ENCODE measurements around the gene OR10J5.
"Not testable (repeated sequence)": the region's sequence is repeated elsewhere in the genome, so short reads cannot be mapped to it uniquely, and the experiment has no call there.

Gene OR10J5

GRCh38 chr1:159535907-159536306 is at the start of gene OR10J5:
Gene OR10J5 (minus strand): TSS chr1:159536007. CDS start chr1:159536007, 0 bp downstream.
- DNase-seq = no peak

- DNase-seq = no peak
These were observed 48.7 kb upstream of the OR10J5 start for GRCh38 chr1:159584536-159584935.

DNA sequence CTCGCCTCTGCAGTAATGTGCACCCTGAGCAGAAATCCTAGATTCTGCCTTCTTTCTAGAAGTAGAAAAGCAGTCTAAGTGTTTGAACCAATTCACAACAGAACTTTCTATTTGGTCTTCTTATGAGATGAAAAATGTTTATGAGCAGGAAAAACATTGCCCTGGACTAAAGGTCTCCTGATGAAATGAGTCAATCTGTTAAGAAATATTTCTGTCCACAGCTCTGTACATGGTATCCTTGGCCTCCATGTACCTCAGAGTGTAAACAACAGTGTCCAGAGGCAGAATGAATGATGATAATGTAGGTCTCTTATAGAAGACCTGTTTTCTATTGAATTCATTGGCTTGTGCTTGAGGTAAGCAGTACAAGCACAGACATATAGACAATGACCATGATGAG is 45.6 kb upstream of the OR10J5 start:
- DNase-seq = no peak

GRCh38 chr1:159580340-159580739 is 44.5 kb upstream of the OR10J5 start:
- DNase-seq = no peak

- no peak for DNase-seq
These were observed 41.6 kb upstream of the OR10J5 start for GRCh38 chr1:159577446-159577845.

DNA sequence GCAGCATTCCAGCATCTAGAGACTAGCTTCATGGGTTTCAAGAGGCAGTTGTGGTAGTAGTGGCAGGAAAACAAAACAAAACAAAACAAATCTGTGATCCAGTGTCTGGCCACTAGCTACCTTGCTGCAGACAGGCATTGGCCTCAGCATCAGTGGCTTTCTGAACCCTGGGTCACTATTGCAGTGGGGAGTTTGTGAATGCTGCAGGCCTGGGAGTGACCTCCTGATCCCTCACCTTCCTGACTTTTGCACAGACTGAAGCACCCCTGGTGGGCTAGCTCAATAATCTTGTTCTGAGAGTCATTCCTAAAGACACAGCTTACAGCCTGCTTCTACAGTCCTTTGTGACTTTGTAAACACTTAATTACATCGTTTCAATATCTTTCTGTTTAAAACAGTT is 26.9 kb upstream of the OR10J5 start:
- no peak for DNase-seq

DNA sequence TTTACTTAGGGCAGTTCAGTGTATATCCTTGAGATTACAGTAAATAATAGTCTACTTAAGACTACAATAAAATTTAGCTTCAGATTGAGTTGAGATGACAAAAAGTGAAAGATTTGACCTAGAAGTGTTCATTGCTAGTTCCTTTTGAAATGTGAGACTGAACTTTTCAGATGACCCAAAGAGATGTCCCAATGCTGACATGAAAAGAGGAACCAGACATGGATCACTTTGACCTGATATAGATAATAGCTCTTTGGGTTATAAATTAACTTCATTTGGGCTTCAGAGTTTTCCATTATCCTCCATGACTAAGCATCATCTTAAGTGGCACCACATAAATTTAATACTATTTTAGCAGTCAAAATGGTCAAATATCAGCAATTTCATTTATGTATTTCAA is 25.7 kb upstream of the OR10J5 start:
- DNase-seq = no peak

DNA sequence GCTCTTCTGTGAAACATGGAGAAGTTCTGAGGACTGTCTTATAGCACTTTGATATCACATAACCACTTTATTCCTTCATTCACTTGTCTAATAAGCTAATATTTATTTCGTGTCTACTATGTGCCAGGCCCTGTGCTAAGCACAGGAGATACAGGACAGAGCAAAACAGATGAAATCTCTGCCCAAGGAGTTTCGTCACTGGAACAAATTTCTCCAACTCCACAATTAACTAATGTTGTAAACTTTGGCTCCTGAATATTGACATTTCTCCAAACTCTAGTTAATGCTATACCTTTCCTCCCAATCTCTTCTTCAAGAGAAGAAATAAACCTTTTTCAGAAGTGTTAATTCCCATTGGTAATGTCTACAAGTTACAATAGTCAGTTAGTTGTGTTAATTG is 24.8 kb upstream of the OR10J5 start:
- DNase-seq = no peak

DNA sequence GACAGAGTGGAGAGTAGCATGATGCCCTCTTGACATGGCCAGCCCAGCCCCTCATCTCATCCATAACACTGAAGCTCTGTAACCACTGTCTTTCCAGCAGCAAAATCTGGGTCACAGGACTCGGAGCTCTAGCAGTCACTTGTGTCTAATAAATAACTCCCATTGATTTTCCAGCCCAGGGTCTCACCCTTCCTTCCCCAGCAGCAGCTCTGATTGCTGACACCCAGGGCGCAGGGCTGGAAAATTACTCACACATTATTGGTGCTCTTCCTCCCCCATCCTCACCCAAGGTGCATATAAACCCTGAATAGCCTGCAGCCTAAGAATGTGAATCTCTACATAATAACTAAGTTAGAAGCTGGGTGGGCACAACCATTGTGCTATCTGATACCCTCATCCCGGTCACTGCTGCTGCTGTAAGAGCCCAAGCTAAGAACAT is 21.1 kb upstream of the OR10J5 start:
- DNase-seq = no peak

GRCh38 chr1:159554696-159555095 is 18.9 kb upstream of the OR10J5 start:
- no peak for DNase-seq

- DNase-seq = no peak
These were observed 18.5 kb upstream of the OR10J5 start for GRCh38 chr1:159554261-159554660.

DNA sequence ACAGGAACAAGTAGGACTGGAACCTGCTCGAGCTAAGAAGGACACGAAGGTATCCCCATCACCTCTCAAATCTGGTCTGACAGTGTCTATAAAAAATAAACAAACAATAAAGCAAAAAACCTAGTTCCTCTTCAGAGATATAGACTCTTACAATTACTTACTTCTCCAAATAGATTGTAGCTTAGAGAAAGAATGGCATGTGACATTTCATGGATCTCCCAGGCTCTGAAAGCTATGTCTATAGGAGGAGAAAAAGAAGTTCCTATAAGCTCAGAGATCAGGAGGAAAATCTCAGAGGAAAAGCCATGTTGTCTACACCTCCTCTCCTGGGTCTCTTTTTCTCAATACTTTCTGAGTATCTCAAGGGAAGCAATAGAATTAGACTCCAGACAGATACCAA is 12.3 kb upstream of the OR10J5 start:
- DNase-seq = no peak

- no peak for DNase-seq
These were observed 2.9 kb downstream of the OR10J5 start for GRCh38 chr1:159532922-159533321.

GRCh38 chr1:159524792-159525191 is 11.0 kb downstream of the OR10J5 start:
- not testable (repeated sequence) for DNase-seq

- no peak for DNase-seq
These were observed 25.6 kb downstream of the OR10J5 start for GRCh38 chr1:159510229-159510541.

- DNase-seq = no peak
These were observed 26.2 kb downstream of the OR10J5 start for GRCh38 chr1:159509440-159510228.

- no peak for DNase-seq
These were observed 26.9 kb downstream of the OR10J5 start for GRCh38 chr1:159508951-159509350.

GRCh38 chr1:159505676-159506075 is 30.1 kb downstream of the OR10J5 start:
- DNase-seq = no peak

DNA sequence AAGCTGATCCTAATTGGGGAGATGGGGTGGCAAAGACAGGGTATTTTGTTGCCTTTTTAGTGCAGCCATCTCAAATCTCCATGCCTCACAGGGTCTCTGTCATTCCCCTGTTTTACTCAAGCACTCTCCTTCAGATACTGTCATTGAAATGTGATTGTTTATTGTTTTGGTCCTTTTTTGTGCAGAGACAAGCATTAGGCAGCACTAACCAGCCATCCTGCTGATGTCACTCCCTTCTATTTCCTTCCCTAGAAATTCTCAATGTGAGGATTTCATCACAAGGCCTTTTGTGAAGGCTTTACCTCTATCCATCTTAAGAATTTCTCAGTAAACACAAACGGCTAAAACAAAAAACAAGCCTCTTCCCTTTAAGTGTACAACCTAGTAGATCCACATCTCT is 34.7 kb downstream of the OR10J5 start:
- no peak for DNase-seq

- DNase-seq = not testable (repeated sequence)
These were observed 41.1 kb downstream of the OR10J5 start for GRCh38 chr1:159494513-159495210.

GRCh38 chr1:159493354-159493753 is 42.5 kb downstream of the OR10J5 start:
- no peak for DNase-seq

DNA sequence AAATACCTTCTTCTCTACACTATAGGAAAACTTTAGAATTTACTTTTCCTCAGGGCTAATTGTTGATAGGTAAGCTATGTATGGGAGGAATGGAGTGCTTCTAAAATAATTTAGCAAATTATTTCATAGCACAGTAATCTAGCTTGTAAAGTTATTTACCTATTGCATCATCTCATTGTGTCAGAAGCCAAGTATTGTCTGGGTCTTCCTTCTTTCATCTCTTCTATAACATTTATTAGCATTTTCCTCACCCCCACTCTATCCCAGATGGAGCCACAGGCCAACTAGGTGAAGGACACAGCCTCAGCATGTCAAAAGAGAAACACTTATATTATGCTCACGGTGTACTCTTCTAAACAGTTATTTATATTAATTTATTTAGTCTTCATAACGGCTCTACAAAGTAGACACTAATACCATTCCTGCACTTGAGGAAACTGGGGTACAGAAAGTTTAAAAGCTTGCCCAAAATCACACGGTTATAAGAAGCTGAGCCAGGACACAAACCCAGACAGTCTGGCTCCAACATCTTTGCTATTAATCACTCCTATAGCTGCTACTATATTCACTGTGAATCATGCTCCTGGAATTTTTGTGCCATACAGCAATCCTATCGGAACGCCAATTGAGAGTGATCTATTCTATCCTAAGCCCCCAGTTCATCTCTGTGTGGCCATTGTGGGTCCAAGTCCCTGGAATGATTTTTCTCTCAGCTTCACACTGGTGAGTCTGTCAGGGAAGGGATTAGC is 43.1 kb downstream of the OR10J5 start:
- DNase-seq = no peak
